OCI-LY3 (cell line): ENCODE data around the gene PNPLA2.

ENCODE experiments used
- EZH2phosphoT487 ChIP-seq: fragments of 200-600 bp; shearing (Covaris generic); IDR thresholded peaks from 2 replicates; pipeline ENCODE4 v1.6.1; 2018; ENCODE audit warnings: antibody characterized with exemption, mixed run types, low read depth
- TF ChIP-seq, protein P1 (sequence below): fragments of 200-600, 300-600 bp; sonication (generic); IDR thresholded peaks from 2 replicates; pipeline ENCODE4 v1.5.1; 2014; ENCODE audit warnings: antibody characterized with exemption, low read length, low read depth

DNA sequence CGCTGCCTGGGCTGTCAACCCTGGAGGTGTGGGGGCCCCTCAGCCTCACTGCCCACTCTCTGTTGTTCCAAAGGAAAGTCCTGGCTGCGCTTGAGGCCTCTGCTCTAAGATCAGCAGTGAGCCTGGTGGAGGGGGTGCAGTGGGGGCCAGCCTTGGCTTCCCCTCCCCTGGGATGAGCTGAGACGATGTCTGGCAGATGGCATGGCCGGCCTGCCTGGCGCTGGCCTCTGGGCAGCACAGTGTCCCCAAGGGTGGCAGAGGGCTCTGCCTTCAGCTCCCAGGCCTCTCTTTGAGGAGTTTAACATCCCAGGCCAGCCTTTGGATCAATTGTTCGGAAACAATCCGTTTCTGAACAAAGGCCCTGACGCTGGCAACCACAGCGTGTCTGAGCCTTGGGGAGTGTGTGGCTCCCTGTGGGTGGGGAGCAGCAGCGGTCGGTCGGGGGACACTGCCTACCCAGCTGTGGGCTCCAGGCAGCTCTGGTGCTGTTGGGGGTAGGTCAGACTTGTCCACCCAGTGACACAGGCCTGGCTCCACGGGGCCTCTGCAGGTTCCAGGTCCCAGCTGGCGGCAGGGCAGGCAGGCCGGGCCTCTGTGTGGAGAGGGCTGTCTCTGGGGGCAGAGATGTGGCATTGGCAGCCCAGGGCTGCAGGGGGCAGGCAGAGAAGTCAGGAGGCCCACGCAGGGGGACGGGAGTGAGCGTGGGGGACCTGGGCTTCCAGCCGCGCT lies 36.1 kb downstream of the PNPLA2 start:
- TF ChIP-seq, protein P1, sequence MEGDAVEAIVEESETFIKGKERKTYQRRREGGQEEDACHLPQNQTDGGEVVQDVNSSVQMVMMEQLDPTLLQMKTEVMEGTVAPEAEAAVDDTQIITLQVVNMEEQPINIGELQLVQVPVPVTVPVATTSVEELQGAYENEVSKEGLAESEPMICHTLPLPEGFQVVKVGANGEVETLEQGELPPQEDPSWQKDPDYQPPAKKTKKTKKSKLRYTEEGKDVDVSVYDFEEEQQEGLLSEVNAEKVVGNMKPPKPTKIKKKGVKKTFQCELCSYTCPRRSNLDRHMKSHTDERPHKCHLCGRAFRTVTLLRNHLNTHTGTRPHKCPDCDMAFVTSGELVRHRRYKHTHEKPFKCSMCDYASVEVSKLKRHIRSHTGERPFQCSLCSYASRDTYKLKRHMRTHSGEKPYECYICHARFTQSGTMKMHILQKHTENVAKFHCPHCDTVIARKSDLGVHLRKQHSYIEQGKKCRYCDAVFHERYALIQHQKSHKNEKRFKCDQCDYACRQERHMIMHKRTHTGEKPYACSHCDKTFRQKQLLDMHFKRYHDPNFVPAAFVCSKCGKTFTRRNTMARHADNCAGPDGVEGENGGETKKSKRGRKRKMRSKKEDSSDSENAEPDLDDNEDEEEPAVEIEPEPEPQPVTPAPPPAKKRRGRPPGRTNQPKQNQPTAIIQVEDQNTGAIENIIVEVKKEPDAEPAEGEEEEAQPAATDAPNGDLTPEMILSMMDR = no peak
- TF ChIP-seq EZH2phosphoT487 = no peak
